22Rv1 (cell line): Measurements from ENCODE around the gene COL27A1.

Experiments used
- CTCF ChIP-seq: fragments of 450-650 bp; IDR thresholded peaks from 2 replicates; pipeline ENCODE4 v1.5.1; 2017; ENCODE audit warnings: mild to moderate bottlenecking
- ZFX ChIP-seq: fragments of 450-650 bp; IDR thresholded peaks from 2 replicates; pipeline ENCODE4 v1.6.1; 2017; ENCODE audit warnings: antibody characterized with exemption, borderline replicate concordance

- TF ChIP-seq CTCF (no peak), ZFX (no peak)
These were observed 8.2 kb downstream of the COL27A1 start for GRCh38 chr9:114163517-114163951.
